SW480 (cell line): ENCODE measurements around the gene IGFBP5.

Source experiments
- DNase-seq: peaks from one replicate; pipeline ENCODE4 v3.0.0-alpha.2; 2016; ENCODE audit warnings: low spot score

The IGFBP5 gene

GRCh38 chr2:216695401-216695821, at the start of gene IGFBP5:
TSS of gene IGFBP5 (minus strand) at chr2:216695549. CDS start at chr2:216694775, 774 bp downstream.
- no peak for DNase-seq

GRCh38 chr2:216743781-216744180, 48.4 kb upstream of the IGFBP5 start:
- no peak for DNase-seq

- no peak for DNase-seq
Measured at GRCh38 chr2:216742411-216742810, 47.1 kb upstream of the IGFBP5 start.

- no peak for DNase-seq
Measured at GRCh38 chr2:216741223-216741593, 45.9 kb upstream of the IGFBP5 start.

- no peak for DNase-seq
Measured at GRCh38 chr2:216740557-216741222, 45.3 kb upstream of the IGFBP5 start.

- no peak for DNase-seq
Measured at GRCh38 chr2:216739035-216739434, 43.7 kb upstream of the IGFBP5 start.

- DNase-seq: no peak
Measured at GRCh38 chr2:216737676-216738075, 42.3 kb upstream of the IGFBP5 start.

- DNase-seq: no peak
Measured at GRCh38 chr2:216736326-216736725, 41.0 kb upstream of the IGFBP5 start.

- no peak for DNase-seq
Measured at GRCh38 chr2:216735668-216736067, 40.3 kb upstream of the IGFBP5 start.

GRCh38 chr2:216735086-216735485, 39.7 kb upstream of the IGFBP5 start:
- no peak for DNase-seq

- DNase-seq: no peak
Measured at GRCh38 chr2:216733046-216733445, 37.7 kb upstream of the IGFBP5 start.

GRCh38 chr2:216732334-216732733, 37.0 kb upstream of the IGFBP5 start:
- DNase-seq: no peak

- DNase-seq: no peak
Measured at GRCh38 chr2:216731465-216731864, 36.1 kb upstream of the IGFBP5 start.

GRCh38 chr2:216730871-216731270, 35.5 kb upstream of the IGFBP5 start:
- DNase-seq: no peak

GRCh38 chr2:216727346-216728122, 32.2 kb upstream of the IGFBP5 start:
- DNase-seq: no peak

- no peak for DNase-seq
Measured at GRCh38 chr2:216724190-216724589, 28.8 kb upstream of the IGFBP5 start.

GRCh38 chr2:216721141-216721540, 25.8 kb upstream of the IGFBP5 start:
- DNase-seq: no peak

- DNase-seq: no peak
Measured at GRCh38 chr2:216720722-216721121, 25.4 kb upstream of the IGFBP5 start.

- no peak for DNase-seq
Measured at GRCh38 chr2:216717907-216718615, 22.7 kb upstream of the IGFBP5 start.

GRCh38 chr2:216717491-216717901, 22.1 kb upstream of the IGFBP5 start:
- DNase-seq: no peak

GRCh38 chr2:216716109-216716508, 20.8 kb upstream of the IGFBP5 start:
- no peak for DNase-seq

GRCh38 chr2:216715402-216715974, 20.1 kb upstream of the IGFBP5 start:
- DNase-seq: no peak

- no peak for DNase-seq
Measured at GRCh38 chr2:216714376-216714775, 19.0 kb upstream of the IGFBP5 start.
